Lower lobe of right lung (tissue), 2 donors: ENCODE data around the gene SGMS1. TPM values are rescaled to one million over a fixed set of nuclear protein-coding genes. Genes with fewer than 3 reads are reported as not detected.

ENCODE experiments used
- ATAC-seq, 2 donors: fragments of 200-7000 bp; cut with Tn5 transposase; one replicate each; pipeline ENCODE4 v1.9.1; 2020 to 2022; ENCODE audit warnings: mild to moderate bottlenecking in 2 of 2, moderate library complexity in 2 of 2
- DNase-seq: peaks from one replicate; pipeline ENCODE4 v3.0.0-alpha.2; 2020
- H3K27ac ChIP-seq: fragments of 200-600 bp; one replicate; pipeline ENCODE4 v1.8.0; 2022
- H3K27me3 ChIP-seq: fragments of 200-600 bp; one replicate; pipeline ENCODE4 v1.8.0; 2022; ENCODE audit warnings: low read depth
- H3K36me3 ChIP-seq: fragments of 200-600 bp; one replicate; pipeline ENCODE4 v1.8.0; 2022; ENCODE audit warnings: mild to moderate bottlenecking
- H3K4me1 ChIP-seq: fragments of 200-600 bp; one replicate; pipeline ENCODE4 v1.8.0; 2022
- H3K4me3 ChIP-seq: fragments of 200-600 bp; one replicate; pipeline ENCODE4 v1.8.0; 2022; ENCODE audit warnings: mild to moderate bottlenecking
- H3K9me3 ChIP-seq: fragments of 200-600 bp; one replicate; pipeline ENCODE4 v1.8.0; 2022
- CTCF ChIP-seq: fragments of 200-600 bp; IDR thresholded peaks from one replicate; pipeline ENCODE4 v1.8.0; 2022; ENCODE audit warnings: antibody characterized with exemption, mild to moderate bottlenecking
- intact Hi-C: fragments of 100-400 bp; cut with DNase I; formaldehyde crosslinking; loops from one replicate; pipeline ENCODE4 v1.11.0; 2022
- total RNA-seq: library from RNA; stranded (reverse); fragmentation: NEBNext Ultra II Directional; extraction: Animal tissue kit (Norgen Biotek cat#: 25700); gene quantifications from one replicate; pipeline ENCODE4 v1.2.1, GENCODE V29; 2021
- donor health status: DM: no; HTN: yes; CAD: no; lungs with severe emphysema.

The SGMS1 gene
- total RNA-seq, 1 donor from 2014 or later, result 72.3 TPM

- TF ChIP-seq CTCF, result no peak
- H3K27me3 ChIP-seq, result no peaks in the 10 kb centered on the region
- no peak for ATAC-seq
- no peak overlapping the region for H3K27ac ChIP-seq
- no peaks in the 10 kb centered on the region for H3K36me3 ChIP-seq
- H3K9me3 ChIP-seq, result no peaks in the 10 kb centered on the region
- intact Hi-C loops, result no loop called here
- peaks cover 18% of the 10 kb centered on the region for H3K4me1 ChIP-seq
- DNase-seq, result no peak
- H3K4me3 ChIP-seq, result no peak overlapping the region
Measured at GRCh38 chr10:50351483-50352146, 272.1 kb downstream of the SGMS1 start.

GRCh38 chr10:50350366-50350765 is 273.4 kb downstream of the SGMS1 start:
- Histone ChIP-seq H3K27me3 (no peaks in the 10 kb centered on the region), H3K4me1 (peaks cover 18% of the 10 kb centered on the region), H3K9me3 (no peaks in the 10 kb centered on the region), H3K36me3 (no peaks in the 10 kb centered on the region), H3K4me3 (no peak overlapping the region), H3K27ac (no peak overlapping the region)
- TF ChIP-seq CTCF, result no peak
- ATAC-seq, result no peak
- intact Hi-C loops, result no loop called here
- DNase-seq, result no peak

- ATAC-seq (no peak), DNase-seq (no peak)
- Histone ChIP-seq H3K27ac (no peak overlapping the region), H3K9me3 (no peaks in the 10 kb centered on the region), H3K27me3 (no peaks in the 10 kb centered on the region), H3K4me3 (no peak overlapping the region), H3K4me1 (peaks cover 18% of the 10 kb centered on the region), H3K36me3 (no peaks in the 10 kb centered on the region)
- no peak for TF ChIP-seq CTCF
- intact Hi-C loops, result no loop called here
Measured at GRCh38 chr10:50349554-50349953, 274.2 kb downstream of the SGMS1 start.

- no peaks in the 10 kb centered on the region for H3K27me3 ChIP-seq
- intact Hi-C loops, result no loop called here
- peak; percentile 38 to 44 for ATAC-seq
- H3K27ac ChIP-seq, result no peak overlapping the region
- DNase-seq, result no peak
- no peak overlapping the region for H3K4me3 ChIP-seq
- H3K36me3 ChIP-seq, result peaks cover 14% of the 10 kb centered on the region
- H3K4me1 ChIP-seq, result peaks cover 18% of the 10 kb centered on the region
- TF ChIP-seq CTCF, result no peak
- no peaks in the 10 kb centered on the region for H3K9me3 ChIP-seq
Measured at GRCh38 chr10:50347394-50347802, 276.4 kb downstream of the SGMS1 start.

- peaks cover 14% of the 10 kb centered on the region for H3K36me3 ChIP-seq
- H3K4me1 ChIP-seq, result peaks cover 18% of the 10 kb centered on the region
- DNase-seq (no peak), ATAC-seq (peak in 1 of 2 donors; percentile 48)
- H3K9me3 ChIP-seq, result no peaks in the 10 kb centered on the region
- intact Hi-C loops, result no loop called here
- TF ChIP-seq CTCF, result no peak
- no peak overlapping the region for H3K4me3 ChIP-seq
- no peaks in the 10 kb centered on the region for H3K27me3 ChIP-seq
- H3K27ac ChIP-seq, result no peak overlapping the region
Measured at GRCh38 chr10:50346942-50347341, 276.8 kb downstream of the SGMS1 start.
